ENCODE data around the gene PRR20G.
"Not testable (repeated sequence)": the region's sequence is repeated elsewhere in the genome, so short reads cannot be mapped to it uniquely, and the experiment has no call there.

Gene PRR20G

GRCh38 chr3:127296166-127296565 is 8.3 kb upstream of the PRR20G start:
- Mint-ChIP-seq H3K27me3 (ENCODE audit: low read depth, poor library complexity) (peaks cover 44% of the 10 kb centered on the region), H3K27ac (no peak overlapping the region), H3K4me3 (no peak overlapping the region), H3K4me1 (no peaks in the 10 kb centered on the region), H3K36me3 (ENCODE audit: low read depth) (no peaks in the 10 kb centered on the region), H3K9me3 (peaks cover 14% of the 10 kb centered on the region)
- no peak for DNase-seq
- TF ChIP-seq, protein P1, sequence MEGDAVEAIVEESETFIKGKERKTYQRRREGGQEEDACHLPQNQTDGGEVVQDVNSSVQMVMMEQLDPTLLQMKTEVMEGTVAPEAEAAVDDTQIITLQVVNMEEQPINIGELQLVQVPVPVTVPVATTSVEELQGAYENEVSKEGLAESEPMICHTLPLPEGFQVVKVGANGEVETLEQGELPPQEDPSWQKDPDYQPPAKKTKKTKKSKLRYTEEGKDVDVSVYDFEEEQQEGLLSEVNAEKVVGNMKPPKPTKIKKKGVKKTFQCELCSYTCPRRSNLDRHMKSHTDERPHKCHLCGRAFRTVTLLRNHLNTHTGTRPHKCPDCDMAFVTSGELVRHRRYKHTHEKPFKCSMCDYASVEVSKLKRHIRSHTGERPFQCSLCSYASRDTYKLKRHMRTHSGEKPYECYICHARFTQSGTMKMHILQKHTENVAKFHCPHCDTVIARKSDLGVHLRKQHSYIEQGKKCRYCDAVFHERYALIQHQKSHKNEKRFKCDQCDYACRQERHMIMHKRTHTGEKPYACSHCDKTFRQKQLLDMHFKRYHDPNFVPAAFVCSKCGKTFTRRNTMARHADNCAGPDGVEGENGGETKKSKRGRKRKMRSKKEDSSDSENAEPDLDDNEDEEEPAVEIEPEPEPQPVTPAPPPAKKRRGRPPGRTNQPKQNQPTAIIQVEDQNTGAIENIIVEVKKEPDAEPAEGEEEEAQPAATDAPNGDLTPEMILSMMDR (IDR thresholded peaks at IDR 0.05) = no peak

DNA sequence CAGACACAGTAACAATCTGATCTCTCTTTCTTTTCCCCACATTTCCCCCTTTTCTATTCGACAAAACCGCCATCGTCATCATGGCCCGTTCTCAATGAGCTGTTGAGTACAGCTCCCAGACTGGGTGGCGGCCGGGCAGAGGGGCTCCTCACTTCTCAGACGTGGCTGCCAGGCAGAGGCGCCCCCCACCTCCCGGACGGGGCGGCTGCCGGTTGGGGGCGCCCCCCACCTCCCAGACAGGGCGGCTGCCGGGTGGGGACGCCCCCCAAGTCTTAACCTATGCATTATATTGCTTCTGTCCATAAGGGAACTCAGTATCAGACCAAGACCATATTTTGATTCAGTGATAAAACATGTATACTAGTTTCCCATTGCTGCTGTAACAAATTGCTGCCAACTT is 5.8 kb upstream of the PRR20G start:
- Mint-ChIP-seq H3K27me3 (ENCODE audit: low read depth, poor library complexity) (peaks cover 33% of the 10 kb centered on the region), H3K9me3 (peaks cover 18% of the 10 kb centered on the region)
- not testable (repeated sequence) for H3K4me1 Mint-ChIP-seq; H3K4me3 Mint-ChIP-seq; H3K27ac Mint-ChIP-seq; DNase-seq; H3K36me3 Mint-ChIP-seq (ENCODE audit: low read depth)

GRCh38 chr3:127291611-127292010 is 3.8 kb upstream of the PRR20G start:
- Mint-ChIP-seq H3K36me3 (ENCODE audit: low read depth) (no peaks in the 10 kb centered on the region), H3K4me3 (no peak overlapping the region), H3K9me3 (peaks cover 23% of the 10 kb centered on the region), H3K27ac (no peak overlapping the region), H3K27me3 (ENCODE audit: low read depth, poor library complexity) (peaks cover 28% of the 10 kb centered on the region), H3K4me1 (no peaks in the 10 kb centered on the region)
- TF ChIP-seq, protein P1 (IDR thresholded peaks at IDR 0.05) = no peak
- DNase-seq = no peak

GRCh38 chr3:127291114-127291513 is 3.3 kb upstream of the PRR20G start:
- H3K27ac Mint-ChIP-seq = no peak overlapping the region
- H3K4me1 Mint-ChIP-seq = no peaks in the 10 kb centered on the region
- DNase-seq = no peak
- peaks cover 29% of the 10 kb centered on the region for H3K27me3 Mint-ChIP-seq (ENCODE audit: low read depth, poor library complexity)
- TF ChIP-seq, protein P1 (IDR thresholded peaks at IDR 0.05) = no peak
- H3K4me3 Mint-ChIP-seq = no peak overlapping the region
- no peaks in the 10 kb centered on the region for H3K36me3 Mint-ChIP-seq (ENCODE audit: low read depth)
- peaks cover 22% of the 10 kb centered on the region for H3K9me3 Mint-ChIP-seq

DNA sequence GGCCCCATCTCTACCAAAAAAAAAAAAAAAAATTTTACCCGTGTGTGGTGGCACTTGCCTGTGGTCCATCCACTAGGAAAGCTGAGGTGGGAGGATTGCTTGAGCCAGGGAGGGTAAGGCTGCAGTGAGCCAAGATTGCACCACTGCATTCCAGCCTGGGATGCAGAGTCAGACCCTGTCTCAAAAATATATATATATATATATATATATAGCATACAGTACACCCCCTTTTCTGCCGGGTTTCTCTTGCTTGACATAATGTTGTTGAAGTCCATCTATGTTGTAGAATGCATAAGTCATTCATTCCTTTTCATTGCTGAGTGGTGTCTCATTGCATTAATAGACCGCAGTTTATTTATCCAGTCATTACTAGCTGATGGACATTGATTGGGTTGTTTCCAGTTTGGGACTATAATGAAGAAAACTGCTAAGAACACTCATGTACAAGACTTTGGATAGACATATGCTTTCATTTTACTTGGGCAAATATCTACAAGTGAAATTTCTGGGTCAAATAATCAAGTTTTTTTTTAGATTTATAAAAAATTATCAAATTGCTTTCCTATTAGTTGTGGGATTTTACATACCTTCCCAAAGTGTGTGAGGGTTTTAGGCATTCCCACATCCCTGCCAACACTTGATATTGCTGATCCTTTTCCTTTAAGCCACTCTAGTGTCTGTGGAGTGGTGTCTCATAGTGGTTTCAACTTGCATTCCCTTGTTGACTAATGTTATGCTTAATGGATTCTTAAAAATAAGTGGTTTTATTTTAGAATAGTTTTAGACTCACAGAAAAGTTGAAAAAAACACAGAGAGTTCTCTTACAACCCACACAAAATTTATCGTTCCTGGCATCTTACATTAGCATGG is 2.1 kb upstream of the PRR20G start:
- TF ChIP-seq, protein P1 (IDR thresholded peaks at IDR 0.05) = no peak

DNA sequence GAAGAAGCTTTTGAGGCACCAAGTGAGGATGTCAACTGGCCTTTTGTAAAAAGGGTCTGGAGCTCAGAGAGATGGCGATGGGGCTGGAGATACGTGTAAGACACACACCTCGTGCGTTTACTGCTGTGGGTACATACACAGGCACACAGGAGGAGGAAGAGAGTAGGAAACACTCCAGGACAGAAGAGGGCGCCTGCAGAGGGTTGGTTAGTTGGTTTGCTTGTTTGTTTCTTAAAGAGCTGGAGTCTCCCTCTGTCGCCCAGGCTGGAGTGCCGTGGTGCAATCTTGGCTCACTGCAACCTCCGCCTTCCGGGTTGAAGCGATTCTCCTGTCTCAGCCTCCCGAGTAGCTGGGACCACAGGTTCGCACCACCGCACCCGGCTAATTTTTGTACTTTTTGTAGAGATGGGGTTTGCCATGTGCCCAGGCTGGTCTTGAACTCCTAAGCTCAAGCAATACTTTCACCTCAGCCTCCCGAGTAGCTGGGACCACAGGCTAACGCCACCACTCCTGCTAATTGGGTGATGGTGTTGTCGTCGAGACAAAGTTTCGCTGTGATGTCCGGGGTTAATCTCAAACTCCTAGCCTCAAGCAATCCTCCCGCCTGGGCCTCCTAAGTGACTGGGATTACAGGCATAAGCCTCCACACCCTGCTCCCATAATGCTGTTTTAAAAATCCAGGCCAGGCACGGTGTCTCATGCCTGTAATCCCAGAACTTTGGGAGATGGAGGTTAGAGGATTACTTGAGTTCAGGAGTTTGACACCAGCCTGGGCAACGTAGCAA is 1.3 kb upstream of the PRR20G start:
- Mint-ChIP-seq H3K4me1 (no peaks in the 10 kb centered on the region), H3K4me3 (no peak overlapping the region), H3K27me3 (ENCODE audit: low read depth, poor library complexity) (peaks cover 25% of the 10 kb centered on the region), H3K36me3 (ENCODE audit: low read depth) (no peaks in the 10 kb centered on the region), H3K27ac (no peak overlapping the region), H3K9me3 (peaks cover 16% of the 10 kb centered on the region)
- TF ChIP-seq, protein P1 (IDR thresholded peaks at IDR 0.05) = no peak
- no peak for DNase-seq

More for the DNA sequence above, 2.1 kb upstream of the PRR20G start:
- Mint-ChIP-seq H3K4me1 (no peaks in the 10 kb centered on the region), H3K27me3 (ENCODE audit: low read depth, poor library complexity) (peaks cover 30% of the 10 kb centered on the region), H3K27ac (no peak overlapping the region), H3K4me3 (no peak overlapping the region), H3K9me3 (peaks cover 21% of the 10 kb centered on the region), H3K36me3 (ENCODE audit: low read depth) (no peaks in the 10 kb centered on the region)
- no peak for DNase-seq

Data from nephron progenitor cell (in vitro differentiated cells).